Cardiac fibroblast (primary cell): ENCODE measurements around the gene RANBP9.

Experiments used
- DNase-seq, 2 donors: peaks; one replicate each; pipeline versions ENCODE4 v3.0.0 to v3.0.0-alpha.2; 2010; ENCODE audit warnings: low read depth in 2 of 2
- H3K4me3 ChIP-seq, 2 donors: replicated peaks in 1 of 2; 1 replicate in 1 of 2; 2 replicates in 1 of 2; pipeline ENCODE4 v1.5.1; 2011; ENCODE audit warnings: low read depth in 2 of 2, low read length in 2 of 2, mild to moderate bottlenecking in 2 of 2, moderate library complexity in 1 of 2
- CTCF ChIP-seq: IDR thresholded peaks from one replicate; pipeline ENCODE4 v1.5.1; 2011; ENCODE audit warnings: low read depth, mild to moderate bottlenecking, low read length, inconsistent platforms

The RANBP9 gene

GRCh38 chr6:13574571-13575376 lies 136.9 kb downstream of the RANBP9 start, which contains the start of gene SIRT5:
SIRT5 (plus strand) TSS chr6:13574601; CDS start chr6:13584111, 9,510 bp downstream.
- peak; percentile 82 to 84 for DNase-seq
- peak within 1 kb of the TSS; percentile 77 to 95 for H3K4me3 ChIP-seq
- TF ChIP-seq CTCF = no peak

GRCh38 chr6:13574149-13574570 lies 137.5 kb downstream of the RANBP9 start:
- peak; percentile 31 for TF ChIP-seq CTCF
- peak overlapping the region; percentile 77 to 95 for H3K4me3 ChIP-seq
- peak; percentile 91 to 96 for DNase-seq

- DNase-seq = peak; percentile 35 to 63
- TF ChIP-seq CTCF = no peak
- peak overlapping the region; percentile 54 to 77 for H3K4me3 ChIP-seq
These were observed 137.9 kb downstream of the RANBP9 start for GRCh38 chr6:13573669-13574110.

GRCh38 chr6:13572951-13573654 lies 138.5 kb downstream of the RANBP9 start:
- no peak for TF ChIP-seq CTCF
- no peak for DNase-seq

GRCh38 chr6:13572240-13572639 lies 139.4 kb downstream of the RANBP9 start:
- no peak overlapping the region for H3K4me3 ChIP-seq
- TF ChIP-seq CTCF = no peak
- DNase-seq = no peak

More at GRCh38 chr6:13572951-13573654, 138.5 kb downstream of the RANBP9 start:
- H3K4me3 ChIP-seq = peak overlapping the region; percentile 54 to 77
